A673 (cell line): ENCODE results near the gene GRIK2.

Experiments
- EZH2 ChIP-seq: fragments of 200-600 bp; sonication (generic); IDR thresholded peaks from 2 replicates; pipeline ENCODE4 v1.6.1; 2017; ENCODE audit warnings: borderline replicate concordance, low read depth, mild to moderate bottlenecking, mixed read lengths, antibody characterized with exemption, low read length; ENCODE audit not compliant: poor library complexity, severe bottlenecking
- TF ChIP-seq, protein P1 (sequence below): fragments of 300-800, 200-600 bp; sonication (generic); conservative IDR thresholded peaks from 2 replicates; pipeline ENCODE4 v1.5.1; 2017; ENCODE audit warnings: low read depth, mild to moderate bottlenecking, antibody characterized with exemption, low read length, moderate library complexity, mixed read lengths

DNA sequence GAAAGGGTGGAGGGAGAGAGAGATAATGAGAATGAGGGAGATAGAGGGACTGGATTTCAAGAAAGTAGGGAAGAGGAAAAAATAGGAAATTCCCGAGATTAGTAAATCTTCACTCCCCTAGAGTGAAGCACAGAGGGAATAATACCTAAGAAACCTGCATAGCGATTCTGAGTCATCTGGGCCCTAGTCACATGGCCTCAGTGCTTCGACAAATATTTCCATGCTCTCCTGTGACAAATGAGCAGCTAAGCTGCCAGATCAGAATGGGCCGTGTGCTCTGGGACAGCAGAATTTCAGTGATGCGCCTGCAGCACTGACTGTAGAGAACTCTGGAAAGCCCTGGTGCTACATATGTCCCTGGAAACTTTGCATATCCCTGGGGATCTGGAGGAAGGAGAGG is 48.6 kb upstream of the GRIK2 start:
- TF ChIP-seq, protein P1, sequence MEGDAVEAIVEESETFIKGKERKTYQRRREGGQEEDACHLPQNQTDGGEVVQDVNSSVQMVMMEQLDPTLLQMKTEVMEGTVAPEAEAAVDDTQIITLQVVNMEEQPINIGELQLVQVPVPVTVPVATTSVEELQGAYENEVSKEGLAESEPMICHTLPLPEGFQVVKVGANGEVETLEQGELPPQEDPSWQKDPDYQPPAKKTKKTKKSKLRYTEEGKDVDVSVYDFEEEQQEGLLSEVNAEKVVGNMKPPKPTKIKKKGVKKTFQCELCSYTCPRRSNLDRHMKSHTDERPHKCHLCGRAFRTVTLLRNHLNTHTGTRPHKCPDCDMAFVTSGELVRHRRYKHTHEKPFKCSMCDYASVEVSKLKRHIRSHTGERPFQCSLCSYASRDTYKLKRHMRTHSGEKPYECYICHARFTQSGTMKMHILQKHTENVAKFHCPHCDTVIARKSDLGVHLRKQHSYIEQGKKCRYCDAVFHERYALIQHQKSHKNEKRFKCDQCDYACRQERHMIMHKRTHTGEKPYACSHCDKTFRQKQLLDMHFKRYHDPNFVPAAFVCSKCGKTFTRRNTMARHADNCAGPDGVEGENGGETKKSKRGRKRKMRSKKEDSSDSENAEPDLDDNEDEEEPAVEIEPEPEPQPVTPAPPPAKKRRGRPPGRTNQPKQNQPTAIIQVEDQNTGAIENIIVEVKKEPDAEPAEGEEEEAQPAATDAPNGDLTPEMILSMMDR = no peak
- TF ChIP-seq EZH2 = no peak
